Measurements from ENCODE around the gene WHRN.

WHRN gene

GRCh38 chr9:114505187-114506081 is at the start of gene WHRN:
WHRN (minus strand) TSS chr9:114505473; CDS start chr9:114504801, 672 bp downstream.
- TF ChIP-seq CTCF (conservative IDR thresholded peaks at IDR 0.05; ENCODE audit: low read length): no peak
- peak; percentile 87 for DNase-seq (ENCODE audit: low read depth)
- H3K4me3 ChIP-seq (ENCODE audit: low read length): peak within 1 kb of the TSS; percentile 72

- H3K4me3 ChIP-seq (ENCODE audit: low read length): no peak overlapping the region
- no peak for DNase-seq (ENCODE audit: low read depth)
- no peak for TF ChIP-seq CTCF (conservative IDR thresholded peaks at IDR 0.05; ENCODE audit: low read length)
Measured at GRCh38 chr9:114553202-114553601, 47.9 kb upstream of the WHRN start.

- no peak for TF ChIP-seq CTCF (conservative IDR thresholded peaks at IDR 0.05; ENCODE audit: low read length)
- no peak overlapping the region for H3K4me3 ChIP-seq (ENCODE audit: low read length)
- DNase-seq (ENCODE audit: low read depth): no peak
Measured at GRCh38 chr9:114552706-114553105, 47.4 kb upstream of the WHRN start.

GRCh38 chr9:114551750-114552685 is 46.7 kb upstream of the WHRN start:
- peak; percentile 93 for DNase-seq (ENCODE audit: low read depth)
- no peak for TF ChIP-seq CTCF (conservative IDR thresholded peaks at IDR 0.05; ENCODE audit: low read length)
- no peak overlapping the region for H3K4me3 ChIP-seq (ENCODE audit: low read length)

GRCh38 chr9:114549697-114550330 is 44.5 kb upstream of the WHRN start:
- TF ChIP-seq CTCF (conservative IDR thresholded peaks at IDR 0.05; ENCODE audit: low read length): no peak
- H3K4me3 ChIP-seq (ENCODE audit: low read length): no peak overlapping the region
- peak; percentile 18 for DNase-seq (ENCODE audit: low read depth)

- H3K4me3 ChIP-seq (ENCODE audit: low read length): no peak overlapping the region
- DNase-seq (ENCODE audit: low read depth): no peak
- TF ChIP-seq CTCF (conservative IDR thresholded peaks at IDR 0.05; ENCODE audit: low read length): no peak
Measured at GRCh38 chr9:114546851-114547250, 41.6 kb upstream of the WHRN start.
